GM12864 (cell line): ENCODE data around the gene LYPD8.

Experiments
- DNase-seq: peaks from one replicate; pipeline ENCODE4 v3.0.0-alpha.2; 2011; ENCODE audit warnings: low read depth
- H3K4me3 ChIP-seq: 2 replicates; pipeline ENCODE4 v1.5.1; 2011; ENCODE audit warnings: mild to moderate bottlenecking, low read depth, low read length, control low read depth
- CTCF ChIP-seq: IDR thresholded peaks from 2 replicates; pipeline ENCODE4 v1.5.1; 2011; ENCODE audit warnings: low read depth, mild to moderate bottlenecking, moderate library complexity, low read length, control low read depth, inconsistent platforms; ENCODE audit errors: missing control alignments

LYPD8 gene

GRCh38 chr1:248703674-248704073, 51.9 kb downstream of the LYPD8 start:
- H3K4me3 ChIP-seq, result no peak overlapping the region
- TF ChIP-seq CTCF, result no peak
- no peak for DNase-seq

- H3K4me3 ChIP-seq, result no peak within 1 kb of the TSS
- peak; percentile 10 for DNase-seq
- TF ChIP-seq CTCF, result no peak
Observed at GRCh38 chr1:248702714-248703113, 52.8 kb downstream of the LYPD8 start, which contains the start of gene OR14I1. OR14I1 (minus strand) TSS chr1:248702766.

- TF ChIP-seq CTCF, result no peak
- no peak for DNase-seq
- no peak overlapping the region for H3K4me3 ChIP-seq
Observed at GRCh38 chr1:248699099-248699498, 56.5 kb downstream of the LYPD8 start.

- no peak for TF ChIP-seq CTCF
- no peak overlapping the region for H3K4me3 ChIP-seq
- no peak for DNase-seq
Observed at GRCh38 chr1:248697907-248698306, 57.7 kb downstream of the LYPD8 start.

GRCh38 chr1:248696774-248697173, 58.8 kb downstream of the LYPD8 start:
- no peak for DNase-seq
- no peak for TF ChIP-seq CTCF

GRCh38 chr1:248696261-248696660, 59.3 kb downstream of the LYPD8 start:
- no peak overlapping the region for H3K4me3 ChIP-seq
- peak; percentile 18 for DNase-seq
- peak; percentile 34 for TF ChIP-seq CTCF

More at GRCh38 chr1:248696774-248697173, 58.8 kb downstream of the LYPD8 start:
- H3K4me3 ChIP-seq, result no peak overlapping the region

- no peak overlapping the region for H3K4me3 ChIP-seq
- no peak for TF ChIP-seq CTCF
- no peak for DNase-seq
Observed at GRCh38 chr1:248695451-248696132, 60.0 kb downstream of the LYPD8 start.
